Stomach (tissue), 9 donors: ENCODE data around the gene VEPH1. TPM values are rescaled to one million over a fixed set of nuclear protein-coding genes. Genes with fewer than 3 reads are reported as not detected.

ENCODE experiments used
- DNase-seq, 2 donors: peaks; one replicate each; pipeline versions ENCODE4 v3.0.0 to v3.0.0-alpha.2; 2013 to 2019
- H3K27ac ChIP-seq, 5 donors: fragments of 200-600 bp in 4 of 5; sonication (generic) in 4 of 5; one replicate each; pipeline ENCODE4 v1.5.1; 2013 to 2019; ENCODE audit warnings: mild to moderate bottlenecking in 1 of 5, moderate library complexity in 1 of 5
- H3K27me3 ChIP-seq, 3 donors: fragments of 200-600 bp; sonication (generic); one replicate each; pipeline ENCODE4 v1.5.1; 2017 to 2019; ENCODE audit warnings: mixed run types in 1 of 3
- H3K36me3 ChIP-seq, 4 donors: fragments of 200-600 bp; sonication (generic); 1 replicate in 3 of 4; 2 replicates in 1 of 4; pipeline ENCODE4 v1.5.1; 2016 to 2019
- H3K4me1 ChIP-seq, 4 donors: fragments of 200-600 bp; sonication (generic); one replicate each; pipeline ENCODE4 v1.5.1; 2016 to 2019
- H3K4me3 ChIP-seq, 4 donors: fragments of 200-600 bp; sonication (generic) in 3 of 4; one replicate each; pipeline ENCODE4 v1.5.1; 2016 to 2019; ENCODE audit warnings: mild to moderate bottlenecking in 1 of 4
- H3K9me3 ChIP-seq, 4 donors: fragments of 200-600 bp; sonication (generic); one replicate each; pipeline ENCODE4 v1.5.1; 2016 to 2019
- EP300 ChIP-seq: sonication (generic); formaldehyde crosslinking; IDR thresholded peaks from one replicate; pipeline ENCODE4 v1.6.1; 2017; ENCODE audit warnings: antibody characterized with exemption
- POLR2A ChIP-seq, 4 donors: fragments of 450-650 bp; IDR thresholded peaks; one replicate each; pipeline ENCODE4 v1.6.1; 2016; ENCODE audit warnings: antibody characterized with exemption in 4 of 4, control low read depth in 2 of 4, mild to moderate bottlenecking in 1 of 4, moderate library complexity in 1 of 4
- POLR2AphosphoS5 ChIP-seq, 3 donors: sonication (generic); formaldehyde crosslinking; IDR thresholded peaks; one replicate each; pipeline ENCODE4 v1.6.1; 2016; ENCODE audit warnings: antibody characterized with exemption in 3 of 3
- WGBS, 5 donors: extraction: QIAGEN DNeasy Blood & Tissue Kit in 3 of 5; methylation state at CpG; one replicate each; pipeline versions ENCODE4 v1.1.5 to v1.1.7; 2013 to 2018; 5-methylcytosine and 5-hydroxymethylcytosine counted together
- intact Hi-C: fragments of 100-400 bp; cut with DNase I; formaldehyde crosslinking; loops from one replicate; pipeline ENCODE4 v1.15.1; 2023; ENCODE audit warnings: low total_unique reads
- polyA plus RNA-seq, 3 donors: library from polyadenylated mRNA; stranded (reverse); fragments of 200-250 nt; gene quantifications; one replicate each; pipeline ENCODE4 v1.2.3, GENCODE V29; 2013
- total RNA-seq, 5 donors: library from RNA; depleted of rRNA; stranded (reverse); fragments of >200 nt; gene quantifications; one replicate each; pipeline versions ENCODE4 v1.1.0 to v1.2.3, GENCODE V29; 2014 to 2016
- TF ChIP-seq, protein P1 (sequence below), 7 experiments: fragments of 450-650 bp in 4 of 7; fragments of 200-600 bp in 3 of 7; sonication (generic) in 3 of 7; IDR thresholded peaks; one replicate each; pipeline ENCODE4 v1.5.1; 2016 to 2019; ENCODE audit warnings: antibody characterized with exemption in 7 of 7, control low read depth in 2 of 7, mild to moderate bottlenecking in 1 of 7
- donor health status: healthy with polysubstance abuse.
- donor health status: Bipolar disorder and iron deficiency.
- donor health status: healthy.

VEPH1 gene
- total and polyA plus RNA-seq, 8 donors = 0.58 to 9.4 (median 1.5) TPM; not detected in 1

- H3K27ac ChIP-seq = no peak overlapping the region
- DNase-seq = no peak
- intact Hi-C loops = no loop called here
- H3K36me3 ChIP-seq = no peaks in the 10 kb centered on the region
- WGBS, 5 donors = 63 to 79% (median 77%) methylated on average over 3 of the region's 3 CpGs
- no peaks in the 10 kb centered on the region for H3K27me3 ChIP-seq
- H3K4me1 ChIP-seq = no peaks in the 10 kb centered on the region
- TF ChIP-seq POLR2AphosphoS5 (IDR thresholded peaks at IDR 0.05) (no peak), POLR2A (IDR thresholded peaks at IDR 0.05) (no peak), EP300 (no peak)
- TF ChIP-seq, protein P1, sequence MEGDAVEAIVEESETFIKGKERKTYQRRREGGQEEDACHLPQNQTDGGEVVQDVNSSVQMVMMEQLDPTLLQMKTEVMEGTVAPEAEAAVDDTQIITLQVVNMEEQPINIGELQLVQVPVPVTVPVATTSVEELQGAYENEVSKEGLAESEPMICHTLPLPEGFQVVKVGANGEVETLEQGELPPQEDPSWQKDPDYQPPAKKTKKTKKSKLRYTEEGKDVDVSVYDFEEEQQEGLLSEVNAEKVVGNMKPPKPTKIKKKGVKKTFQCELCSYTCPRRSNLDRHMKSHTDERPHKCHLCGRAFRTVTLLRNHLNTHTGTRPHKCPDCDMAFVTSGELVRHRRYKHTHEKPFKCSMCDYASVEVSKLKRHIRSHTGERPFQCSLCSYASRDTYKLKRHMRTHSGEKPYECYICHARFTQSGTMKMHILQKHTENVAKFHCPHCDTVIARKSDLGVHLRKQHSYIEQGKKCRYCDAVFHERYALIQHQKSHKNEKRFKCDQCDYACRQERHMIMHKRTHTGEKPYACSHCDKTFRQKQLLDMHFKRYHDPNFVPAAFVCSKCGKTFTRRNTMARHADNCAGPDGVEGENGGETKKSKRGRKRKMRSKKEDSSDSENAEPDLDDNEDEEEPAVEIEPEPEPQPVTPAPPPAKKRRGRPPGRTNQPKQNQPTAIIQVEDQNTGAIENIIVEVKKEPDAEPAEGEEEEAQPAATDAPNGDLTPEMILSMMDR (IDR thresholded peaks at IDR 0.05) = no peak
- H3K9me3 ChIP-seq = no peaks in the 10 kb centered on the region
- H3K4me3 ChIP-seq = no peak overlapping the region
Observed at GRCh38 chr3:157452097-157452496, 51.1 kb downstream of the VEPH1 start.

DNA sequence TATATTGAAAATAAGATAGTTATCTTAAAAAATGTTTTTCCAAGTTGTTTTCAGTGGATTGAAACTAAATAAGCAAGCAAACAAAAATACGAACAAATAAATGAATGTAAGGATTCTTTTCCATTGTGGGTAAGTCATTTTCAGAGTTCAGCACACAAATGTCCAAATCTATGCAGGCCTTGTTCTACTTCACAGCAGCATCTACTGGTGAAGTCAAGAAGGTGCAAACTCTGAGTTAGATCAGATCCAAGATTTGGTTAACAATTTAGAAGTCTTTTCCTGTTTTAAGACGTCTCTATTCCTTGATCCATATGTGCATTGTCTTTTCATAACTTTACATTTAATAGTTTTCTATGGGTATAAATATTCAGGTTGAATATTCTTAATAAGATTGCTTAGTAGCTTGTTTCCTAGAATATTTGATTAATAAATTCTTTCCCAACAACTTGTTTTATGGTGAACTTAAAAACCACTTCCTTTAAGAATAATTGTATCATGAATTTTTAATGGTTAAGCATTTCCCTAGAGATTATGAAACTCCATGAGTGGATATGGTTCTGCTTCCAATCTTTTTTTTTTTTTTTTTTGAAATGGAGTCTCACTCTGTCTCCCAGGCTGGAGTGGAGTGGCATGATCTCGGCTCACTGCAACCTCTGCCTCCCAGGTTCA is 56.1 kb downstream of the VEPH1 start:
- Histone ChIP-seq H3K4me1 (peaks cover 0 to 8% (median 0%) of the 10 kb centered on the region in 4 donors), H3K27ac (no peak overlapping the region), H3K36me3 (peaks cover 0 to 6% (median 2%) of the 10 kb centered on the region in 4 donors), H3K27me3 (no peaks in the 10 kb centered on the region), H3K9me3 (no peaks in the 10 kb centered on the region), H3K4me3 (no peak overlapping the region)
- no peak for TF ChIP-seq POLR2AphosphoS5 (IDR thresholded peaks at IDR 0.05)
- TF ChIP-seq, protein P1 (IDR thresholded peaks at IDR 0.05) = peak in 2 of 7 experiments; percentile 7 to 13
- WGBS, 5 donors = 50 to 62% (median 60%) methylated on average over 3 of the region's 3 CpGs
- intact Hi-C loops = no loop called here
- peak in 1 of 2 donors; percentile 56 for DNase-seq

GRCh38 chr3:157445857-157446256 is 57.4 kb downstream of the VEPH1 start:
- WGBS, 5 donors = 74 to 94% (median 91%) methylated on average over 1 of the region's 1 CpG
- intact Hi-C loops = no loop called here
- Histone ChIP-seq H3K36me3 (peaks cover 0 to 6% (median 2%) of the 10 kb centered on the region in 4 donors), H3K4me3 (no peak overlapping the region), H3K27ac (no peak overlapping the region), H3K9me3 (no peaks in the 10 kb centered on the region), H3K27me3 (no peaks in the 10 kb centered on the region), H3K4me1 (peaks cover 0 to 8% (median 0%) of the 10 kb centered on the region in 4 donors)
- TF ChIP-seq, protein P1 (IDR thresholded peaks at IDR 0.05) = no peak
- TF ChIP-seq POLR2A (IDR thresholded peaks at IDR 0.05) (no peak), POLR2AphosphoS5 (IDR thresholded peaks at IDR 0.05) (no peak), EP300 (no peak)
- DNase-seq = no peak

DNA sequence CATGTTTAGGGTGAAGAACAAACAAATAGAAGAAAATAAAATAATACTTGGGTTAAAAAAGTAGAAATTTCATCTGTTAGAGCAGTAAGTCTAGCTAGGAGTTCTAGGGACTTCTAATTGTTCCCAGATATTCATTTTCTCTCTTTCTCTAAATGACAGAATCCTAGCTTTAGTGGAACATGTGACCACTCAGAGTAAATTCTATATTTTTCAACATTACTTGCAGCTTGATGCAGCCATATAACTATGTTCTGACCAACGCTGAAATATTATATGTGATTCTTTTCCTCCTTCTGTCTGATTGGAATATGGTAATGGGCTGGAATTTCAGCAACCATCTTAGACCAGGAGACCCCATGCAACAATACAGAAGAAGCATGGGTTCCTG is 58.4 kb downstream of the VEPH1 start:
- 79 to 94% (median 89%) methylated on average over 1 of the region's 1 CpG for WGBS, 5 donors
- no peak for TF ChIP-seq EP300
- TF ChIP-seq, protein P1 (IDR thresholded peaks at IDR 0.05) = no peak
- no peak for TF ChIP-seq POLR2AphosphoS5 (IDR thresholded peaks at IDR 0.05)
- TF ChIP-seq POLR2A (IDR thresholded peaks at IDR 0.05) = no peak
- H3K4me3 ChIP-seq = no peak overlapping the region
- no peak overlapping the region for H3K27ac ChIP-seq
- DNase-seq = no peak
- no peaks in the 10 kb centered on the region for H3K27me3 ChIP-seq
- peaks cover 0 to 6% (median 2%) of the 10 kb centered on the region in 4 donors for H3K36me3 ChIP-seq
- intact Hi-C loops = no loop called here
- H3K4me1 ChIP-seq = peaks cover 0 to 8% (median 0%) of the 10 kb centered on the region in 4 donors
- no peaks in the 10 kb centered on the region for H3K9me3 ChIP-seq
